Measurements from ENCODE around the gene MYO3A.

Gene MYO3A

DNA sequence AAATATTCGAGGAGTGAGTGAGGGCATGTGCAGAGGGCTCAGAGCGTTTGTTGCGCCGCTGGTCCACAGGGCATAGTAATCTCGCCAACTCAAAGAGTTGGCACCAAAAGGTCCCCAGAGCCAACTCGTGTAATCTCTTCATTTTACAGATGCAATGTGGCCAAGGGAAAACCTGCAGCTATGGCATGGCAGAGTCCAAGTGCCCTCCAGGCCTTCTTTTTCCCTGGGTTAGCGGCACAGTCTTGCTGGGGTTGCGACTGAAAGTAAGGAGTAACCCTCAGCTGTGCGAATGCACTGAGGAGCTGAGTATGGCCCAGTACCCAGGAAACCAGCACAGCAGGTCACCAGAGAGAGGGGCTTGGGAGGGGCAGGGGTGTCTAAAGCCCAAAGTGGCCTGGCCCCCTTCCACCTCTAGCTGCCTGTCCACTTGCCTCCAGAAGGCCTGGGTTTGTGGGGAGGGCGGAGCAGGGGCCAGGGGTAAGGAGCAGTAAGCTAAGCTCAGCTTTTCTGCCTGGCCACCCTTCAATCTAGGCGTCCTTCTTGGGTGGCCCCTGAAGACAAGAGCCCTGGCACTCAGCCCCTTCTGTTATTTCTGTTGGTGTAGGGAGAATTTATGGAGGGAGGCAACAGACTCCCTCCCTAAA lies 279.2 kb downstream of the MYO3A start:
- H3K27ac ChIP-seq: no peak overlapping the region
- no peak overlapping the region for H3K4me3 ChIP-seq
- no peaks in the 10 kb centered on the region for H3K9me3 ChIP-seq
- peaks cover 0 to 66% of the 10 kb centered on the region in 2 donors for H3K27me3 ChIP-seq
- intact Hi-C loops (cut with DNase I; ENCODE audit: low total_unique reads): no loop called here
- DNase-seq: no peak
- TF ChIP-seq, protein P1, sequence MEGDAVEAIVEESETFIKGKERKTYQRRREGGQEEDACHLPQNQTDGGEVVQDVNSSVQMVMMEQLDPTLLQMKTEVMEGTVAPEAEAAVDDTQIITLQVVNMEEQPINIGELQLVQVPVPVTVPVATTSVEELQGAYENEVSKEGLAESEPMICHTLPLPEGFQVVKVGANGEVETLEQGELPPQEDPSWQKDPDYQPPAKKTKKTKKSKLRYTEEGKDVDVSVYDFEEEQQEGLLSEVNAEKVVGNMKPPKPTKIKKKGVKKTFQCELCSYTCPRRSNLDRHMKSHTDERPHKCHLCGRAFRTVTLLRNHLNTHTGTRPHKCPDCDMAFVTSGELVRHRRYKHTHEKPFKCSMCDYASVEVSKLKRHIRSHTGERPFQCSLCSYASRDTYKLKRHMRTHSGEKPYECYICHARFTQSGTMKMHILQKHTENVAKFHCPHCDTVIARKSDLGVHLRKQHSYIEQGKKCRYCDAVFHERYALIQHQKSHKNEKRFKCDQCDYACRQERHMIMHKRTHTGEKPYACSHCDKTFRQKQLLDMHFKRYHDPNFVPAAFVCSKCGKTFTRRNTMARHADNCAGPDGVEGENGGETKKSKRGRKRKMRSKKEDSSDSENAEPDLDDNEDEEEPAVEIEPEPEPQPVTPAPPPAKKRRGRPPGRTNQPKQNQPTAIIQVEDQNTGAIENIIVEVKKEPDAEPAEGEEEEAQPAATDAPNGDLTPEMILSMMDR (IDR thresholded peaks at IDR 0.05): no peak
- H3K36me3 ChIP-seq: no peaks in the 10 kb centered on the region
- H3K4me1 ChIP-seq: peaks cover 0 to 37% (median 34%) of the 10 kb centered on the region in 4 donors

DNA sequence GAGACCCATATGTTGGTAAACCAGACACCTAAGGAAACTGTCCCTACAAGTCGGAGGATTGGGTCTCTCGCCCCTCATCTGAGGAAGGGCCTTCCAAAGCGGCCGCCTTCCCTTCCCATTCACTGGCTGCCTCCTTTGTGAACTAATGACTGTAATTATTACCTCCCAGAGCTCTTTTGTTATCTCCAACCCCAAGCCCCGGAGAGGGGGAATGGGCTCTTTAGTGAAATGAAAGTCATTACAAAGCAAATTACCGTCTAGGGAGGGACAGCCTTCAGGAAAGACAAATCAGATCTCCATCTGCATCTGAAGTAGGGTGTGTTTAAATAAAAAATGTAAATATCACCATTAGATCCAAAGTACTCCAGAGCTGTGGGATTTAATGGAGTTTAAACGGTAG lies 280.0 kb downstream of the MYO3A start:
- intact Hi-C loops (cut with DNase I; ENCODE audit: low total_unique reads): no loop called here
- Histone ChIP-seq H3K9me3 (no peaks in the 10 kb centered on the region), H3K27ac (no peak overlapping the region)

DNA sequence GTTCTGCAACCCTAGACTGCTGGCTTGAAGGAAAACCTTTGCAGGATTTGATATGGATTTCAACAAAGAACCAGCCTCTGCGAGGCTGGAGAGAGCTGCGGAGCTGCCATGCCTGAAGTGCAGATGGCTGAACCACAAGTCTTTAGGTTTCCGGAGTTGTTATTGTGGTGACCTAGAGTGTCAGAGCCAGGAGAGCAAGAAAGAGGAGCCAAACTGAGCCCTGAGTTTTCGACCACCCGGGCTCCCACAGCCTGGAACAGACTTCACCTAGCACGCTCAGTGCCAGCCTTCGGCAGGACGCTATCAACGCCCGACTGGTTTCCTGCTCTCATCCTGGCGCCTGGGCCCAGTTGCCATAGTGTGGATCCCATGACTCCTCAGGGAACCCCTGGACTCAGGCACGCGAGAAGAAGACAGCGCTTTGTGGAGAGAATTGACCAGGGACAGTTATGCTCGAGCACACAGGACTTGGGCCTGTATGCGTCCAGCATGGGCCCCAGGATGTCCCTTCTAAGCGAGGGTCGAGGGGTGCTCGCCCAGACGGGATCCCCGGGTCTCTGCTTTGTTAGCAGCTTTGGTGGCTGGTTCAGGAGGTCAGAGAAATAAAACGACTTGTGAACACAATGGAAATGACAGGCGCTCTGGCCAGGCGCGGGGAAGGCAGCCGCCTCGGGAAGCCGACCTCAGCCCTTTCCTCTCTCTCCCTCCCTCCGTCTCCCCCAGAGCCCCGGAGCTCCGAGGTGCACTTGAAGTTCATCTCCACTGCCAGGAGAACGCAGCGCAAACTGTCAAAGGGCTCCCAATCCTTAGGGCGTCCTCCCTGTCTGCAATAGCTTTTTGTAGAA lies 280.7 kb downstream of the MYO3A start:
- TF ChIP-seq, protein P1 (IDR thresholded peaks at IDR 0.05): no peak
- Histone ChIP-seq H3K27ac (no peak overlapping the region), H3K27me3 (peaks cover 0 to 81% of the 10 kb centered on the region in 2 donors), H3K36me3 (no peaks in the 10 kb centered on the region), H3K4me1 (peaks cover 0 to 40% (median 34%) of the 10 kb centered on the region in 4 donors), H3K4me3 (no peak overlapping the region), H3K9me3 (no peaks in the 10 kb centered on the region)
- no peak for DNase-seq
- intact Hi-C loops (cut with DNase I; ENCODE audit: low total_unique reads): no loop called here

More for the DNA sequence above, 280.0 kb downstream of the MYO3A start:
- no peak for DNase-seq
- H3K4me1 ChIP-seq: peaks cover 0 to 40% (median 34%) of the 10 kb centered on the region in 4 donors
- H3K4me3 ChIP-seq: no peak overlapping the region
- TF ChIP-seq, protein P1 (IDR thresholded peaks at IDR 0.05): no peak
- peaks cover 0 to 74% of the 10 kb centered on the region in 2 donors for H3K27me3 ChIP-seq
- H3K36me3 ChIP-seq: no peaks in the 10 kb centered on the region

DNA sequence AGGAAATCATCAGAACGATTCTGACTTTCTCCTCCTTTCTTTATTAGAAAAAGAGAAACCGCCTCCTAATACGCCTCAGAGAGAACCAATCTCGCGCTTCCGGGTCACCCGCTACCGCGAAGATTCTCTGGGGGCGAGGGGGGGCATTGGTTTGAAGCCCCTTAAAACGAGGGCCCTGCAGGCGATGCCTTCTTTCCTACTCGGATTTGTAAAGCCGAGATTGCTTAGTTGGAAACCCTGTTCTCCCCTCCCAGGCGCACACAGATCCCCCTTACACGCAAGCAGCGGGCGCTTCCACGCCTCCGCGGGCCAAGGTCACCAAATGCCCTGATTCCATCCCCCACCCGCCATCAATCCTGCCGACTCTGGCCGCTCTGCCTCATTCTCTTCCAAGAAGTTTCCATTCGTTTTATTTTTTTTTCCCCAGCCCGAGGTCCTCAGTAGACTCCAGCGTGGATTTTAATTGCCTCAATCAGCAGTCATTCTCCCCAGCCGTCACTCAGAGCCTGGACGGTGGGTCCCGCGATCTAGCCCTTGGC lies 281.4 kb downstream of the MYO3A start:
- no peak overlapping the region for H3K27ac ChIP-seq
- H3K9me3 ChIP-seq: no peaks in the 10 kb centered on the region
- peaks cover 0 to 88% of the 10 kb centered on the region in 2 donors for H3K27me3 ChIP-seq
- H3K4me3 ChIP-seq: peak overlapping the region; percentile 17 to 36
- H3K36me3 ChIP-seq: no peaks in the 10 kb centered on the region
- peaks cover 0 to 40% (median 34%) of the 10 kb centered on the region in 4 donors for H3K4me1 ChIP-seq
- TF ChIP-seq, protein P1 (IDR thresholded peaks at IDR 0.05): no peak
- DNase-seq: no peak
- intact Hi-C loops (cut with DNase I; ENCODE audit: low total_unique reads): no loop called here

DNA sequence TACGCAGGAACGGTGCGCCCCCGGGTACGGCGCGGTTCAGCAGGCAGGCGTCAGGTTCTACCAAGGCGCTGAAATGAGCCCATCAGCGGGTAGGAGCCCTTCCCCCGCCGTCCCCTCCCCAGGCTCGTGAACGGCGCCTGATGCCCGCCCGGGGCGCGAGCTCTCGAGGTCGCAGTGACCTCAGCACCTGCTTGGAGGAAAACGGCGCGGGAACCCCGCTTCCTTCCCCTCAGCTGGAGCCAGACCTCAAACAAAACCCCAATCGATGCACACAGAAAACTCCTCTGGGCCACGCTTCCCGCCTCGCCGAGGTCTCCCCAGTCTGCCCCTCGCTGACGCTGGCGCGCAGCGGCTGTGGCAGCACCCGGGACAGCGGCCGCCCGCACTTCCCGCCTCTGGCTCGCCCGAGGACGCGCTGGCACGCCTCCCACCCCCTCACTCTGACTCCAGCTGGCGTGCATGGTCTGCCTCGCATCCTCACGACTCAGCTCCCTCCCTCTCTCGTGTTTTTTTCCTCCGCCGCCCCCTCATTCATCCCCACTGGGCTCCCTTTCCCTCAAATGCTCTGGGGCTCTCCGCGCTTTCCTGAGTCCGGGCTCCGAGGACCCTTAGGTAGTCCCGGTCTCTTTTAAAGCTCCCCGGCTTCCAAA lies 282.0 kb downstream of the MYO3A start:
- Histone ChIP-seq H3K27ac (no peak overlapping the region), H3K27me3 (peaks cover 0 to 94% of the 10 kb centered on the region in 2 donors), H3K36me3 (no peaks in the 10 kb centered on the region), H3K4me1 (peaks cover 0 to 40% (median 34%) of the 10 kb centered on the region in 4 donors), H3K9me3 (no peaks in the 10 kb centered on the region), H3K4me3 (peak overlapping the region; percentile 17 to 36)
- no peak for DNase-seq
- TF ChIP-seq, protein P1 (IDR thresholded peaks at IDR 0.05): no peak
- intact Hi-C loops (cut with DNase I; ENCODE audit: low total_unique reads): no loop called here
